Measurements from ENCODE around the gene ALDH4A1.

DNA sequence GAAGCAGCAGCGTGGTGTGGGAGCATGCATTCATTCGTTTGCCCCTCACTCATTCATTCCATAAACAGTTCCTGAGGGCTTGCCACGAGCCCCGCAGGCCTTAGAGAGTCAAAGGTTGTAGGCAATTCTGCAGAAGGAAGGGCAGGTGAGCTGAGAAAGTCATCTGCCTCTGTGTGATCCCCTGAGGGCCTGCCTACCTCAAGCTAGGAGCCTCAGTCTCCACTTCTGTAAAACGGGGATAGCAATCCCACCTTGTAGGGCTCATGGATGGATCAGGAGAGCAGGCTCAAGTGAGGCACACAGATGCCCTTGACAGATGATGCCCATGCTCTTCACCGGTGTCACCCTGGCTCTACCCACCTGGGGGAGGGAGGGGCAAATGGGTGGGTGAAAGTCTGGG lies 26.6 kb upstream of the ALDH4A1 start:
- TF ChIP-seq, protein P1, sequence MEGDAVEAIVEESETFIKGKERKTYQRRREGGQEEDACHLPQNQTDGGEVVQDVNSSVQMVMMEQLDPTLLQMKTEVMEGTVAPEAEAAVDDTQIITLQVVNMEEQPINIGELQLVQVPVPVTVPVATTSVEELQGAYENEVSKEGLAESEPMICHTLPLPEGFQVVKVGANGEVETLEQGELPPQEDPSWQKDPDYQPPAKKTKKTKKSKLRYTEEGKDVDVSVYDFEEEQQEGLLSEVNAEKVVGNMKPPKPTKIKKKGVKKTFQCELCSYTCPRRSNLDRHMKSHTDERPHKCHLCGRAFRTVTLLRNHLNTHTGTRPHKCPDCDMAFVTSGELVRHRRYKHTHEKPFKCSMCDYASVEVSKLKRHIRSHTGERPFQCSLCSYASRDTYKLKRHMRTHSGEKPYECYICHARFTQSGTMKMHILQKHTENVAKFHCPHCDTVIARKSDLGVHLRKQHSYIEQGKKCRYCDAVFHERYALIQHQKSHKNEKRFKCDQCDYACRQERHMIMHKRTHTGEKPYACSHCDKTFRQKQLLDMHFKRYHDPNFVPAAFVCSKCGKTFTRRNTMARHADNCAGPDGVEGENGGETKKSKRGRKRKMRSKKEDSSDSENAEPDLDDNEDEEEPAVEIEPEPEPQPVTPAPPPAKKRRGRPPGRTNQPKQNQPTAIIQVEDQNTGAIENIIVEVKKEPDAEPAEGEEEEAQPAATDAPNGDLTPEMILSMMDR (IDR thresholded peaks at IDR 0.05; ENCODE audit: borderline replicate concordance, extremely low read depth, low read length, poor library complexity, severe bottlenecking): no peak
- TF ChIP-seq EZH2 (IDR thresholded peaks at IDR 0.05; ENCODE audit: borderline replicate concordance, low read depth, low read length, severe bottlenecking): no peak
